VCaP (cell line): Measurements from ENCODE around the gene CACNB2.

Source experiments
- H3K27ac ChIP-seq: fragments of 450-650 bp; 2 replicates; pipeline ENCODE4 v1.5.1; 2017
- TF ChIP-seq, protein P1 (sequence below): fragments of 450-650 bp; conservative IDR thresholded peaks from 2 replicates; pipeline ENCODE4 v1.5.1; 2017; ENCODE audit warnings: mild to moderate bottlenecking, moderate library complexity

Gene CACNB2

GRCh38 chr10:18532881-18533535 is 392.8 kb downstream of the CACNB2 start:
- H3K27ac ChIP-seq, result no peak overlapping the region
- TF ChIP-seq, protein P1, sequence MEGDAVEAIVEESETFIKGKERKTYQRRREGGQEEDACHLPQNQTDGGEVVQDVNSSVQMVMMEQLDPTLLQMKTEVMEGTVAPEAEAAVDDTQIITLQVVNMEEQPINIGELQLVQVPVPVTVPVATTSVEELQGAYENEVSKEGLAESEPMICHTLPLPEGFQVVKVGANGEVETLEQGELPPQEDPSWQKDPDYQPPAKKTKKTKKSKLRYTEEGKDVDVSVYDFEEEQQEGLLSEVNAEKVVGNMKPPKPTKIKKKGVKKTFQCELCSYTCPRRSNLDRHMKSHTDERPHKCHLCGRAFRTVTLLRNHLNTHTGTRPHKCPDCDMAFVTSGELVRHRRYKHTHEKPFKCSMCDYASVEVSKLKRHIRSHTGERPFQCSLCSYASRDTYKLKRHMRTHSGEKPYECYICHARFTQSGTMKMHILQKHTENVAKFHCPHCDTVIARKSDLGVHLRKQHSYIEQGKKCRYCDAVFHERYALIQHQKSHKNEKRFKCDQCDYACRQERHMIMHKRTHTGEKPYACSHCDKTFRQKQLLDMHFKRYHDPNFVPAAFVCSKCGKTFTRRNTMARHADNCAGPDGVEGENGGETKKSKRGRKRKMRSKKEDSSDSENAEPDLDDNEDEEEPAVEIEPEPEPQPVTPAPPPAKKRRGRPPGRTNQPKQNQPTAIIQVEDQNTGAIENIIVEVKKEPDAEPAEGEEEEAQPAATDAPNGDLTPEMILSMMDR, result no peak

DNA sequence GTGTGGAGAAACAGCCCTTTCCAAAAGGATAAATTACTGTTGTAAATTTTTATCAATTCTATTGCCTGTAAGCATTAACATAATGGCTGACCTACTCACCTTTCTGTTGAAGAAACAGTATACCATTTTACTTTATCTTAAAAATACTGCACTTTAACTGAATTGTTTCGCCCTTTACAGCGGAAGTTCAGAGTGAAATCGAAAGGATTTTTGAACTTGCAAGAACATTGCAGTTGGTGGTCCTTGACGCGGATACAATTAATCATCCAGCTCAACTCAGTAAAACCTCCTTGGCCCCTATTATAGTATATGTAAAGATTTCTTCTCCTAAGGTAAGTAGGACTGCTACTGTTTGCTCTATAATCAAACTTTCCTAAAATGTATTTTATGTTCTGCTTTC is 393.7 kb downstream of the CACNB2 start:
- H3K27ac ChIP-seq, result no peak overlapping the region
- TF ChIP-seq, protein P1, result no peak

DNA sequence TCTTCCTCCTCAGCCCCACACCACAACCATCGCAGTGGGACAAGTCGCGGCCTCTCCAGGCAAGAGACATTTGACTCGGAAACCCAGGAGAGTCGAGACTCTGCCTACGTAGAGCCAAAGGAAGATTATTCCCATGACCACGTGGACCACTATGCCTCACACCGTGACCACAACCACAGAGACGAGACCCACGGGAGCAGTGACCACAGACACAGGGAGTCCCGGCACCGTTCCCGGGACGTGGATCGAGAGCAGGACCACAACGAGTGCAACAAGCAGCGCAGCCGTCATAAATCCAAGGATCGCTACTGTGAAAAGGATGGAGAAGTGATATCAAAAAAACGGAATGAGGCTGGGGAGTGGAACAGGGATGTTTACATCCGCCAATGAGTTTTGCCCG is 399.1 kb downstream of the CACNB2 start:
- TF ChIP-seq, protein P1, result no peak
- no peak overlapping the region for H3K27ac ChIP-seq

- H3K27ac ChIP-seq, result no peak overlapping the region
- TF ChIP-seq, protein P1, result no peak
Measured at GRCh38 chr10:18540195-18540594, 400.0 kb downstream of the CACNB2 start.

- TF ChIP-seq, protein P1, result no peak
- no peak overlapping the region for H3K27ac ChIP-seq
Measured at GRCh38 chr10:18542832-18543231, 402.6 kb downstream of the CACNB2 start.

GRCh38 chr10:18545621-18546305 is 405.5 kb downstream of the CACNB2 start:
- no peak overlapping the region for H3K27ac ChIP-seq
- TF ChIP-seq, protein P1, result no peak

- TF ChIP-seq, protein P1, result no peak
Measured at GRCh38 chr10:18549105-18549504, 408.9 kb downstream of the CACNB2 start.

More at GRCh38 chr10:18549105-18549504, 408.9 kb downstream of the CACNB2 start:
- no peak overlapping the region for H3K27ac ChIP-seq
